ENCODE measurements around the gene ARL14EPL.
"Not testable (repeated sequence)": the region's sequence is repeated elsewhere in the genome, so short reads cannot be mapped to it uniquely, and the experiment has no call there.

Gene ARL14EPL

GRCh38 chr5:116058346-116058936 is 26.2 kb downstream of the ARL14EPL start:
- DNase-seq, result no peak

- DNase-seq, result no peak
Measured at GRCh38 chr5:116062352-116062751, 30.1 kb downstream of the ARL14EPL start.

- no peak for DNase-seq
Measured at GRCh38 chr5:116063950-116064349, 31.7 kb downstream of the ARL14EPL start.

GRCh38 chr5:116068028-116068632 is 35.9 kb downstream of the ARL14EPL start:
- DNase-seq, result no peak

GRCh38 chr5:116071211-116071610 is 38.9 kb downstream of the ARL14EPL start:
- DNase-seq, result no peak

GRCh38 chr5:116075191-116075831 is 43.0 kb downstream of the ARL14EPL start:
- DNase-seq, result no peak

GRCh38 chr5:116076496-116076895 is 44.2 kb downstream of the ARL14EPL start:
- no peak for DNase-seq

- DNase-seq, result no peak
Measured at GRCh38 chr5:116078199-116078598, 45.9 kb downstream of the ARL14EPL start.

GRCh38 chr5:116084287-116084691 is 52.0 kb downstream of the ARL14EPL start:
- DNase-seq, result no peak

- DNase-seq, result peak; percentile 91
Measured at GRCh38 chr5:116084871-116085715, 52.8 kb downstream of the ARL14EPL start, which contains the start of gene COMMD10. Gene COMMD10 (plus strand): TSS chr5:116085025.

- not testable (repeated sequence) for DNase-seq
Measured at GRCh38 chr5:116086309-116086708, 54.0 kb downstream of the ARL14EPL start.

- no peak for DNase-seq
Measured at GRCh38 chr5:116088062-116088461, 55.8 kb downstream of the ARL14EPL start.

- DNase-seq, result no peak
Measured at GRCh38 chr5:116090302-116090701, 58.0 kb downstream of the ARL14EPL start.

- no peak for DNase-seq
Measured at GRCh38 chr5:116091416-116091815, 59.1 kb downstream of the ARL14EPL start.

GRCh38 chr5:116097301-116097700 is 65.0 kb downstream of the ARL14EPL start:
- DNase-seq, result no peak

GRCh38 chr5:116098998-116099397 is 66.7 kb downstream of the ARL14EPL start:
- no peak for DNase-seq

GRCh38 chr5:116104941-116105340 is 72.7 kb downstream of the ARL14EPL start:
- not testable (repeated sequence) for DNase-seq
